ENCODE results near the gene SLC2A8.

The SLC2A8 gene

DNA sequence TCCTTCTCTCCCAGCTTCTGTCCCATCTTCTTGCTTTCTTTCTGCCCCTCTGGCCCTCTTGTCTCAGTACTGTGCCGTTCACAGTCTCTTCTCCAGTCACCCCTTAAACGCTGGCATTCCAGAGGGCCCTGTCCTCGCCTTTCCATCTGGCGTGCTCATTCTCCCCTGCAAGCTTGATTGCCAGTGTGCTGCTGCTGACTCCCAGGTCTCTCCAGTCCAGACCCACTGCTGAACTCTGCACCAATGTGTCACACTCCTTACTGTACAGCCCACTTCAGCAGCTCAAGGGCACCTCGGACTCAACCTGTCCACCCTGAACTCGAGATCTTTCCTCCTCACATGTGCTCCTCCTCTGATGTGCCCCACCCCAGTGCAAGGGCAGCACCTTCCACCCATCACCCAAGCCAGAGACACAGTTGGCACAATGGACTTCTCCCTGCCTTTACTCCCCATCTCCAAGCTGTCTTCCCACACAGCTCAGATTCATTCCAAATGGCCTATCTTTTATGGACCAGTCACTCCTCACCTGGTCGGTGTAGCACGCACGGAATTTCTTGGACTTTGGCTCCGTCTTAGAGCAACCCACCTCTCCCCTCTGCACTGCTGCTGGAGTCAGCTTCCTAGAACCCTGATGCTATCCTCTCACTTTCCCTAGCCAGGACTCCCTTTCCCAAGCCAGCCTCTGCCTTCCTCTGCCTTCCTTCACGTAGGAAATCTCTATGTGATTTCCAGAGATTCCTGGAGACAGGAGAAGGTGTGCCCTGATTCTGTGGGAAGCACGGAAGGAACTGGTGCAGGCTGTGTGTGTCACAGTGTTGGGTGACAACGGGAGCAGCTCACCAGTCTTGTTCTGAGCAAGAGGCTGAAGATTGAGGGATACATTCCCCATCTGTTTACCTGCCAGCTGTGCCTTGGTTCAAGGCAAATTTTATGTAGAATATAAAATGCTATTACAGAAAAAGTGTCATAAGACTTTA lies 26.0 kb upstream of the SLC2A8 start:
- peak in 5 of 56 donors; percentile 6 to 22 (median 14) for DNase-seq

DNA sequence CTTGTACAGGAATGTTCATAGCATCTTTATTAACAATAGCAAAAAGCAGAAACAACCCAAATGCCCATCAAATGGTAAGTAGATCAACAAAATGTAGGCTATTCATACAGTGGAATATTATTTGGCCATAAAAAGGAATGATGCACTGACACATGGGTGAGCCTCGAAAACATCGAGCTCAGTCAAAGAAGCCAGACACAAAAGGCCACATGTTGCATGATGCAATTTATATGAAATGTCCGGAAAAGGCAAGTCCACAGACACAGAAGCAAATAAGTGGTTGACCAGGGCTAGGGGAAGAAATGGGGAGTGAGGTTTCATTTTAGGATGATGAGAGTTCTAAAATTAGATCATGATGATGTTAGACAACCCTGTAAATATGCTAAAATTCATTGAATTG lies 16.5 kb upstream of the SLC2A8 start:
- no peak for DNase-seq

DNA sequence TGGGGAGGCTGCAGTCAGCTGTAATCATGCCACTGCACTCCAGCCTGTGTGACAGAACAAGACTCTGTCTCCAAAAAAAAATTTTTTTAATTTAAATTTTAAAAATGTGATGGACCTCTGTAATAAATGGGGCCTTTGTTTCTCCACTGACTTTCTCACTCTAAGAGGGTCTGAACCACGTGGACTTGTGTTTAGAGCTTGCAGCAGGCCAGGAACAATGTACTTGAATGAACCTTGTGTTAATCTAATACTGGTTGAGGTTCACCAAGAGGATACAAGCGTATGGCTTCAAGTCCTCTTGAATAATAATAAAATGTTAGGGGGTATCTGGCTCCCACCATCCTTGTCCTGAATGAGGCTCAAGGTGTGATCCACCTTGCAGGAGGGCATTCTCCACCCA lies 14.4 kb upstream of the SLC2A8 start:
- no peak for DNase-seq

DNA sequence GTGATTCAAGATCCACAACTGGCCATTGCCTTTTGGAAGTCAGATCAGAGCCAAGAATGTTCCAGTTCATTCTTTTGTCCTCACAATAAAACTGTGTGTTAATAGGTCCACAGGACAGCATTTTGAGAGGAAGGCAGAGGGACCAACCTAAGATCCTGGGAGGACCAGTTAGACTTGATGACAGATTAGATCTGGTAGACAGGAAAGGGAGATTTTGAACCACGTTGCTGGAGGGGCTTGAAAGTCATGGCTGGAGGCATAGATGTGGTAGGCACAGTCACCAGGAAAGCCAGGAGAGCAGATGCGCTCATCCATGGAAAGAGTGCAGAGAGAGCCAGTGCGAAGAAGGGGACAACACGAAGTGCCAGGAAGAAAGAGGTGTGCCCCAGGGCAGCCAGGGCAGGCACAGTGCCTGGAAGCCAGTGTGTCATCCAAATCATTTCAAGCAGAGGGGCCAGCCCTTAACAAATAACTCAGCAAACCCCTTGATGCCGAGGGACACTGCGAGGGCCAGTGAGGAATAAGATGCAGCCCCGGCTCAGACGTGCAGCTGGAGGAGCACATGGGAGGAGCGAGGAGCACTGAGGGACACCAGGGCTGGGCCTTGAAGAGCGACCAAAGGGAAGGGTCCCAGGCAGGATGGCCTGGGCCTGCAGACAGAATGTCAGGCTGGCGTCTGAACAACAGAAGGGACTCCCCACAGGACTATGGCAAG lies 12.8 kb upstream of the SLC2A8 start:
- no peak for DNase-seq

DNA sequence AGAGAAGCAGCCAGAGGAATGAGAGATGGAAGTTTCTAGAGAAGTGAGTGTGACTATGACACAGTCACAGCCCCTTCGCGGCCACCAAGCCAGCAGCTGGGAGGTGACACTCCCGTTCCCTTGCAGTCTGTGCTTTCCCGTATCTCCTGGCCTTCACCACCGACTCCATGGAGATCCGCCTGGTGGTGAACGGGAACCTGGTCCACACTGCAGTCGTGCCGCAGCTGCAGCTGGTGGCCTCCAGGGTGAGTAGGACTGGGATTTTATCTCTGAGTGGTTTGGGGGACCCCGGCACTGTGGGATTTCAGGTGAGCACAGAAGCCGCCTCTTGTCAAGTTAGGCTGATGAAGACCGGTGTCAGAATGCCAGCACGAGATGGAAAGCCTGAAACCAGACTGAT lies 12.1 kb upstream of the SLC2A8 start:
- no peak for DNase-seq

DNA sequence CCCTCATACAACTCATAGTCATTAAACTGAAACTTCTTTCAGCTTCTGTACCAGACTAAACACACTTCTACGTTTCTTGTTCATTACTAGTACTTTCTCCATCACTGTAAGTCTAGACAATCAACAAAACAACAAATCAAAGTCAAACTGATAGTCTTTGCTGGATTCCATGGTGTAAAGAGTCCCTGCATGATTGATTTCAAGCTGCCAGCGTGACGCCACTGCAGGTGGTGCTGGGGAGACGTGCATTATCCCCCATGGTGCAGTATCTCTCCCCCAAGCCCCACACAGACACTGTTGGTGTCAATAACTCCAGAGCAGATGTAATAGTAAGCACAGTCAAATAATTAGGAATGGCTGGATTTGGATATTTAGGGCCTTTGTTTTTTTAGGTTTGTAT lies 10.7 kb upstream of the SLC2A8 start:
- no peak for DNase-seq

DNA sequence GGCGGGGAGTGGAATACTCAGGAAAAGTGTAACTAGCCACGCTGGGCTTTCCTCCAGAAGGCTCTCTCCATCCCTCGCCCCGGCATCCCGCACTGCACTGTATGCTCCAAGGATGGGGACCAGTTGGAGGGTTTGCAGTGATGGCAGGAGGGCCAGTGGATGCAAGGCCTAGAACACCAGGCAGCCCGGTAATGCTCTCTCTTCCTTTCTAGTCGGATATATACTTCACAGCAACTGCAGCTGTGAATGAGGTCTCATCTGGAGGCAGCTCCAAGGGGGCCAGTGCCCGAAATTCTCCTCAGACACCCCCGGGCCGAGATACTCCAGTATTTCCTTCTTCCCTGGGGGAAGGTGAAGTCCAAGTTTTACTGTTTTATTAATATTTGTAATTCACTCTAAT lies 10.0 kb upstream of the SLC2A8 start:
- DNase-seq = no peak

DNA sequence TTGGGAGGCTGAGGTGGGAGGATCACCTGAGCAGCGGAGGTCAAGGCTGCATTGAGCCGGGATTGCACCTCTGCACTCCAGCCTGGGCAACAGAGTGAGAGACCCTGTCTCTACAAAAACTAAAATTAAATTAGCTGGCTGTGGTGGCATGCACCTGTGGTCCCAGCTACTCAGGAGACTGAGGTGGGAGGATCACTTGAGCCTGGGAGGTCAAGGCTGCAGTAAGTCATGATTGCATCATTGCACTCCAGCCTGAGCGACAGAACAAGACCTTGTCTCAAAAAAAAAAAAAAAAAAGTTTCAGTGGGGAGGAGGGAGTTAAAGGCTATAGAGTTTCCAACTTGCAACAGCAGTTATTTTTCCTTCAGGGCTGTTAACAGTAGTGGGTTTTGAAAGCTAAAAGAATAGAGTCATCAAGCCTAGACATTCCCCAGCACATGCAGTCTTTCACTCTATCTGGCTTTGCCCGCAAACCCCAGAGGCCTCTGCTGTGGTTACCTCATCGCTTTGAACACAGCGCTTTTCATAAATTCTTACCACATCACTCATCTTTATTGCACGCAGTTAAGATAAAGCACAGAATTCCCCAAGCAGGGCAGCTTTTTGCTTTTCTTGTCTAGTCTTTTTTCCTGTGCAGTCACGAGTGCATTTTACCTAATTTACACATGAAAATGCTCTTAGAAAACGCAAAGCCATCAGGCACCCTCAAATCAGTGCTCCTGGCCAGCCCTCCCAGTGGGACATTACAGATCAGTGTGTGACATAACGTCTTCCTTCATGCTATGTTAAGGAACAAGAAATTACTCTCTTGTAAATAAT lies 8.7 kb upstream of the SLC2A8 start:
- peak in 13 of 56 donors; percentile 6 to 36 (median 17) for DNase-seq

DNA sequence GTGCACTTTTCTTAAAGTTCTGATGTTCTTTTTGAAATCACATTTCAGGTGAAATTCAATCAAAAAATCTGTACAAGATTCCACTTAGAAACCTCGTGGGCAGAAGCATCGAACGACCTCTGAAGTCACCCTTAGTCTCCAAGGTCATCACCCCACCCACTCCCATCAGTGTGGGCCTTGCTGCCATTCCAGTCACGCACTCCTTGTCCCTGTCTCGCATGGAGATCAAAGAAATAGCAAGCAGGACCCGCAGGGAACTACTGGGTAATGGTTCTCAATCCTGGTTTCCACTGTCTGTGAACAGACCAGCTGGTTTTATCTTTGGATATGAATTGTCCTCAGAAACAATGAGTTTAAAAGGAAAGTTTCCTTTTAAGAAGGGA lies 8.1 kb upstream of the SLC2A8 start:
- no peak for DNase-seq

DNA sequence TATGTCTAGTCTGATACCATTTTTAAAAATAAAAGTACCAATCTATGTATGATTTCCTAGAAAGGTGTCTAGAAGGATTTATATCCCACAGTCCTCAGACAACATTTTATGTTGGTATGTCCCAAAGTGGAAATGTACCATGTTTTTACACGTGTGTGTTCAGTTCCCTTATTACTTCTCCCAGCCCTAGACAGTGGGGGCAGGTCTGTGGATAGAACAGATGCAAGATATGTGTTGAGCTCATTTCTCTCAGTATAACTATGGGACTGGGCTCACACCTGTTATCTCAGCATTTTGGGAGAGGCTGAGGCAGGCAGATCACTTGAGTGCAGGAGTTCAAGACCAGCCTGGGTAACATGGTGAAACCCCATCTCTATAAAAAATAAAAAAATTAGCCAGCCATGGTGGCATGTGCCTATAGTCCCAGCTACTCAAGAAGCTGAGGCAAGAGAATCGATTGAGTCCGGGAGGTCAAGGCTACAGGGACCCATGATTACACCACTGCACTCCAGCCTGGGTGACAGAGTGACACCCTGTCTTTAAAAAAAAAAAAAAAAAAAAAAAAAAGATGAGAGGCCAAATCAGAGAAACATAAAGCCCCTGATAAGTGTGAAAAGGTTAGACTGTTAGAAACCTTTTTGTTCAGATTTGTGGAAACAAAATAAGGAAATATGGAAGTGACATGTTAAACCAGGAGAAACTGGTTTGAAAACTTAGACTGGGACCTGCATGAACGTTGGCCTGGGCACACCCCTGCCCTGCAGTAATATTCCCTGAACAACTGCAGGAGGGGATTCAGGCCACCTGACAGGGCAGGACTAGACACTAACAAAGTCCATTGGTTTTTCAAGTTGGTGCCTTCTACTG lies 7.4 kb upstream of the SLC2A8 start:
- no peak for DNase-seq

DNA sequence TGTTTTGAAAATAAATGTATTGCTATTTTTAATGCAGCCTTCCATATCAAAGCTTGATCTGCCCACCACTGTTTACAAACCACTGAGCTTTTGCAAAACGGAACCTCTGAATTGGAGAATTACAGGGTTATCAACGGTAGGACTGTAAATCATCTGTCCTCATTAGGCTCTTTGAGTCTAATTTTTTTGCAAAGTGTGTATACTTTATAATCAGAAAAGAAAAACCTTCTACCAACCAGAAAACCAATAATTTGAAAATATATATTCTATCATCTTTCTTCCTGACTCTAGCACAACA lies 6.8 kb upstream of the SLC2A8 start:
- DNase-seq = no peak

DNA sequence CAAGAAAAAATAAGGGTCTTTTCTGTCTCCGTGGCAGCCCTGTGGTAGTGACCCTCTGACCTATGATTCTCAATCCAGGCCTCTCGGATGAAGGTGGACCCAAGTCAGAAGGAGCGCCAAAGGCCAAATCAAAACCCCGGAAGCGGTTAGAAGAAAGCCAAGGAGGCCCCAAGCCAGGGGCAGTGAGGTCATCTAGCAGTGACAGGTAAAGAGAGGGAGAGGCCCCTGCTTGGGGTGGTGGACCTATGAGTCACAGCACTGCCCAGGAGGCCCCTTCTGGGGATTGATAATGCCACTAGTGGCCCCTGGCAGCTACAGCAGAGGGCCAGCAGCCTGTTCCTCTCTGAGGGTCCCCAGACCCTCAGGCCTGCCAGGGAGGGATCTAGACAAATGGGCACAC lies 6.4 kb upstream of the SLC2A8 start:
- DNase-seq = no peak

DNA sequence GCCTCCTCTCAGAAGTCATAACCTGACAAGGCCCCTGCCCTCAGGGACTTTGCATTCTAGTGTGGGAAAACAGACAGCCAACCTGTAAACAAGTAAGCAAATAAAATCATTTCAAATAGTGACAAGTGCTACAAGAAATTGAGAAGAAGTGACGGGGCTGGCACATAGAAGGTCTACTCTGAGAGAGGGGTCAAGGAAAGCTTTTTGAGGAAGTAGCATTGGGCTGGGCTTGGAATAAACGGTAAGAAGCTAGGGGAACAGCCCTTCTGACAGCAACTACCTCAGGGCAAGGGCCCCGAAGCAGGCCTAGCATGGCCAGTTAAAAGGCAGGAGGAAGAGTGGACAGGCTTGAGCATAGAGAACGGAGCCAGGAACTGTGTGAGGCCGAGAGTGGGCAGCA lies 4.8 kb upstream of the SLC2A8 start:
- no peak for DNase-seq

DNA sequence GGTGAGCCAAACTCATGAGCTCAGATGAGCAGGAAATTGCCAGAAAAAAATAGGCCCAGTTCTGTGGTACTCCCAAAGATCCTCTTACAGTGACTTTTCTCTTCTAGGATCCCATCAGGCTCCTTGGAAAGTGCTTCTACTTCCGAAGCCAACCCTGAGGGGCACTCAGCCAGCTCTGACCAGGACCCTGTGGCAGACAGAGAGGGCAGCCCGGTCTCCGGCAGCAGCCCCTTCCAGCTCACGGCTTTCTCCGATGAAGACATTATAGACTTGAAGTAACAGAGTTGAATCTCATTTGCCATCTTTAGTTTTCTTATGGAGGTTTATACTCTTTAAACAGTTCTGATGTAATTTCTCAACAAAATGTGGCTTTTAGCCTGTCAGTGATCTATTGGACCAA lies 4.0 kb upstream of the SLC2A8 start:
- no peak for DNase-seq

DNA sequence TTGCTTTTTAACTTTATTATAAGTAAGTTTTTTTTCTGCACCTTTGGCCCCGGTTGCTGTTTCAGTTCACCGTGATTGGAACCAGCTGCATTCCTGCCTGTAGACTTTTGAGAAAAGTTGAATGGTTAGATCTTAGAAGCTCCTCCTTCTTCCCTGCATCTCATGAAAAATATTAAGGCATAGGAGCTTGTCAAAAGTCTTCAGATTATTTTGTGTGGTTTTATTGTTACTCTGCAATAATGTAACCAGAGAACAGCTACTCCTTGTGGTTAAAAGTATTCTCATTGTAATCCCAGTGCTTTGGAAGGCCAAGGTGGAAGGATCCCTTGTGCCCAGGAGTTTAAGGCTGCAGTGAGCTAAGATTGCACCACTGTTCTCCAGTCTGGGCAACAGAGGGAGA lies 3.3 kb upstream of the SLC2A8 start:
- no peak for DNase-seq

DNA sequence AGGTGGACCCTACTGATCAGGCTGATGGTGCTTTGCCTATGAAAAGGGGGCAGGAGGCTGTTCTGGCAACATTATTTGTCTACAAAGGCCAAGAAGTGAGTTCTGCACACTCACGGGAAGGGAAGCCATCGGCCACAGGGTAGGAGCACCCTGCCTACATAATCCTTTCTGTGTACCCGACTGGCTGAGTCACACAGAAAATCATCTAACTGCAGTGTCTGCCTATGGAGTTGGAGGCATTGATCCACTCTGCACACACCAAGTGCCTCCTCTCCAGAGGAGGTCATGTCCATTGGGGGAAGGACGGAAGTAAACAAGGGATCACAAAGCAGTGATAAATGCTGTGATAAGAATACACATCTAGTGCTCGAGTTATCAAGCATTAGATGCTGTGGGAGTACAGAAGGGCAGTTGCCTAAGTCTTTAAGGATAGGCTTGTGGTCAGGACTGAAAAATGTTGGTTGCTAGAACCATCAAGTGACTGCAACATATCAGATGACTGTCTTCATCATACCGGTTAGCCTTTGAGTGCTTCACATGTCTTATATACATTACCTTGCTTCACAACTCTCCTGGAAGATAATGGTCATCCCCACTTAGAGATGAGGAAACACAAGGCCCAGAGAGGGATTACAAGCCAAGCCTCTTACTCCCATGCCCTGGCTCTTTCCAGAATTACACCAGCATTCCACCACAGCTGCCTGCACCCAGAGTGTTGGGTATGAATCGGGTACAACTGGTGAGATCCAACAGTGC lies 1.3 kb upstream of the SLC2A8 start:
- peak in 6 of 56 donors; percentile 9 to 28 (median 15) for DNase-seq

DNA sequence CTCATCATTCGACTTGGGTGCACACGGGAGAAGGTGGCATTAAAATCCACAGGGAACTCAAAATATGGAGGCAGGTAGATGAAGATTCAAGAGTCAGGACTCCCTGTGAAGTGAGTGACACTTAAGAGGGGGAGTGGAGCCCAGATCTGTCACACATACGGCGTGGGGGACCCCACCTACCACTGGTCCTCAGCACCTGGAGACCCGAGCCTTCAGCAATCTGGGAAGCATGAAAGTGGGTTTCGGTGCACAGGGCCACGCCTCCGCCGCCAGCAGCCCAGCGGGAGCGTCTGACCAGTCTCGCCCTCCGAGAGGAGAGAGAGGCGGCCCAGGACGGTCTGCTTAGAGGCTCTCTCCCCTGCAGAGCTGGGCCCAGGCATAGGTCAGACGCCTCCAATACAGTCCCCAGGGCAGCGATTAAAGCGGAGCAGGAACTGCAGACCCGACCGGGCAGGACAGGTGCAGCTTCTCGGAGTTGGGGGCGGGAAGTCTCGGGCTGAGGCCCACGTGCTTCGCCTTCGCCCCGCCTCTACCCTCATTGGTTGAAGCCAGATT lies 639 bp upstream of the SLC2A8 start:
- DNase-seq = peak in 1 of 56 donors; percentile 66

DNA sequence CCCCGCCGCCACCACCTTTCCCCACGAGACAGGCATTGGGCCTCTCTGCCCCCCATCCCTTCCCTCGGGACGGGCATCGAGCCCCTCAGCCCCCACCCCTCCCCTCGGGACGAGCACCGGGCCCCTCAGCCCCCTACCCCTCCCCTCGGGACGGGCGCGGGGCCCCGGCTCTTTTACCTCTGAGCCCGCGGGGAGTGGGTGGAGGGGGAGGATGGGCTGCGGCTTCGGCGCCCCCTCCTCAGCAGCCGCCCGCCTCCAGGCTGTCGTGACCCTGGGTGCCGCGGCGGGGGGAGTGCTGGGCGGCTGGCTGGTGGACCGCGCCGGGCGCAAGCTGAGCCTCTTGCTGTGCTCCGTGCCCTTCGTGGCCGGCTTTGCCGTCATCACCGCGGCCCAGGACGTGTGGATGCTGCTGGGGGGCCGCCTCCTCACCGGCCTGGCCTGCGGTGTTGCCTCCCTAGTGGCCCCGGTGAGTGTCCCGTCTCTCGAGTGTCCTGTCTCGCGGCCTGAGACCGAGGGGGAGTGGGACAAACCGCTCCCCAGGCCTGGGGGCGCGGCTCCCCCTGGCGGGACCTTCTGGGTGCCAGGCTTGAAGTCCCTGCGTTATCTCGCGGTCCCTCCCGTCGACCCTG lies 791 bp downstream of the SLC2A8 start:
- DNase-seq = peak in 15 of 56 donors; percentile 10 to 64 (median 30)

DNA sequence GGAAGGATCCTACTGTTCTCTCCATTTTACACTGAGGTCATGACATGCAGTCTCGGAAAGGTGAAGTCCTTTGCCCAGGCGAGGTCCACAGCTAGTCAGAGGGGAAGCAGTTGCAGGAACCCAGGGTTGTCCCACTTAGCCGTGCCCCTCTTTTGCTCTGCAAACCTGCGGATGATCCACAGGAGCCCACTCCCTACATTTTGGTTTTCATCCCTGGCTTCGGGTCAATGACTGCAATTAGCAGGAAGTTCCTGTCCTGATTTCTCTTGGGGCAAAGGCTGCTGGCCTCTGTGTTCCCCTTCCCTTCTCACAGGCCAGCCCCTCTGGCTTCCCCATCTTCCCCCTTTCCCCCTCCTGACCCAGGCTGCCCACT lies 1.3 kb downstream of the SLC2A8 start:
- DNase-seq = no peak

Data from nucleus accumbens (tissue), 56 donors.